Measurements from ENCODE around the gene TSSK3. TPM values are rescaled to one million over a fixed set of nuclear protein-coding genes. Genes with fewer than 3 reads are reported as not detected.

The TSSK3 gene
- total RNA-seq (1 to 10 TPM in 4 of 5 experiments, under 1 TPM in 1; 0.77 to 7.2 (median 2.7) TPM), polyA plus RNA-seq (1 to 10 TPM in 1 of 2 donors, under 1 TPM in 1; 0.50 to 3.2 TPM), total RNA-seq (0.54 reads per million)

- H3K27ac Mint-ChIP-seq = peak within 1 kb of the TSS in 3 of 9 donors; percentile 20 to 50 (median 42)
- CTCF ChIA-PET = interaction anchor here (1.4 kb wide), 1 partner anchor 147 kb away, joined by 4 read pairs; no protein-coding TSS in a partner anchor
- ATAC-seq (peak; percentile 6), DNase-seq (no peak)
- peaks cover 21 to 39% (median 27%) of the 10 kb centered on the region in 7 donors for H3K4me1 Mint-ChIP-seq
- Histone ChIP-seq H3K36me3 (ENCODE audit: control insufficient read depth in 2 of 3, insufficient read depth in 3 of 3, low read length in 3 of 3) (peaks cover 4 to 38% (median 10%) of the 10 kb centered on the region in 3 experiments), H3K27me3 (ENCODE audit: control insufficient read depth in 2 of 2, insufficient read depth in 2 of 2, low read length in 2 of 2) (no peaks in the 10 kb centered on the region), H3K27ac (ENCODE audit: low read depth, low read length) (peak within 1 kb of the TSS; percentile 43), H3K4me3 (ENCODE audit: low read length) (no peak within 1 kb of the TSS), H3K9me3 (ENCODE audit: control insufficient read depth in 2 of 3, low read length in 3 of 3) (no peaks in the 10 kb centered on the region), H3K4me1 (ENCODE audit: control insufficient read depth in 2 of 2, insufficient read depth in 2 of 2, low read length in 2 of 2) (peaks cover 7 to 8% of the 10 kb centered on the region in 2 donors)
- peaks cover 0 to 14% (median 0%) of the 10 kb centered on the region in 5 donors for H3K36me3 Mint-ChIP-seq
- POLR2A ChIA-PET = interaction anchor here (1.8 to 3.2 kb wide), 2 partner anchors 10 to 26 kb away, joined by 11 to 14 read pairs; partner anchors contain the start of gene MARCKSL1
- H3K9me3 Mint-ChIP-seq = no peaks in the 10 kb centered on the region
- intact Hi-C loops (cut with micrococcal nuclease) = loop anchor here in 1 of 2 donors (1.0 kb wide), 1 partner anchor 11 kb away; no protein-coding TSS in a partner anchor
- H3K4me3 Mint-ChIP-seq = peak within 1 kb of the TSS; percentile 2 to 95 (median 63)
- peaks cover 0 to 10% (median 5%) of the 10 kb centered on the region in 5 donors for H3K27me3 Mint-ChIP-seq
Observed at GRCh38 chr1:32362474-32363313, at the start of gene TSSK3, which contains the start of gene FAM229A. TSSK3 (plus strand) TSS chr1:32362539; CDS start chr1:32362702, 163 bp downstream. FAM229A (minus strand) TSS chr1:32362485; CDS start chr1:32362091, 394 bp downstream.

GRCh38 chr1:32316903-32317277 lies 45.4 kb upstream of the TSSK3 start:
- Mint-ChIP-seq H3K9me3 (no peaks in the 10 kb centered on the region), H3K36me3 (peaks cover 8 to 19% (median 10%) of the 10 kb centered on the region in 5 donors), H3K4me1 (peaks cover 18 to 55% (median 39%) of the 10 kb centered on the region in 7 donors), H3K27me3 (no peaks in the 10 kb centered on the region), H3K4me3 (no peak overlapping the region), H3K27ac (peak overlapping the region in 8 of 9 donors; percentile 30 to 81 (median 58))
- ChIA-PET CTCF (interaction anchor here (1.2 kb wide), 1 partner anchor 101 kb away, joined by 5 read pairs; no protein-coding TSS in a partner anchor), POLR2A (interaction anchor here (0.7 to 1.7 kb wide), 4 partner anchors 16 to 89 kb away, joined by 3 to 4 read pairs (median 3); no protein-coding TSS in a partner anchor)
- Histone ChIP-seq H3K27ac (ENCODE audit: low read depth, low read length) (no peak overlapping the region), H3K4me3 (ENCODE audit: low read length) (no peak overlapping the region), H3K27me3 (ENCODE audit: control insufficient read depth in 2 of 2, insufficient read depth in 2 of 2, low read length in 2 of 2) (no peaks in the 10 kb centered on the region), H3K36me3 (ENCODE audit: control insufficient read depth in 2 of 3, insufficient read depth in 3 of 3, low read length in 3 of 3) (peaks cover 0 to 20% (median 5%) of the 10 kb centered on the region in 3 experiments), H3K9me3 (ENCODE audit: control insufficient read depth in 2 of 3, low read length in 3 of 3) (no peaks in the 10 kb centered on the region), H3K4me1 (ENCODE audit: control insufficient read depth in 2 of 2, insufficient read depth in 2 of 2, low read length in 2 of 2) (peaks cover 20 to 24% of the 10 kb centered on the region in 2 donors)
- DNase-seq (no peak), ATAC-seq (no peak)
- intact Hi-C loops (cut with micrococcal nuclease) = no loop called here

- Histone ChIP-seq H3K36me3 (ENCODE audit: control insufficient read depth in 2 of 3, insufficient read depth in 3 of 3, low read length in 3 of 3) (peaks cover 0 to 20% (median 5%) of the 10 kb centered on the region in 3 experiments), H3K4me1 (ENCODE audit: control insufficient read depth in 2 of 2, insufficient read depth in 2 of 2, low read length in 2 of 2) (peaks cover 33% of the 10 kb centered on the region in 2 donors), H3K27ac (ENCODE audit: low read depth, low read length) (peak overlapping the region; percentile 40), H3K27me3 (ENCODE audit: control insufficient read depth in 2 of 2, insufficient read depth in 2 of 2, low read length in 2 of 2) (no peaks in the 10 kb centered on the region), H3K9me3 (ENCODE audit: control insufficient read depth in 2 of 3, low read length in 3 of 3) (no peaks in the 10 kb centered on the region), H3K4me3 (ENCODE audit: low read length) (no peak overlapping the region)
- intact Hi-C loops (cut with micrococcal nuclease) = no loop called here
- POLR2A ChIA-PET = interaction anchor here (1.1 to 1.7 kb wide), 3 partner anchors 17 to 27 kb away, joined by 3 to 4 read pairs (median 3); partner anchors contain the start of gene MARCKSL1
- peaks cover 29 to 63% (median 46%) of the 10 kb centered on the region in 7 donors for H3K4me1 Mint-ChIP-seq
- CTCF ChIA-PET = interaction anchor here (1.2 kb wide), 1 partner anchor 102 kb away, joined by 5 read pairs; no protein-coding TSS in a partner anchor
- no peaks in the 10 kb centered on the region for H3K27me3 Mint-ChIP-seq
- H3K9me3 Mint-ChIP-seq = no peaks in the 10 kb centered on the region
- no peak for DNase-seq
- ATAC-seq = no peak
- peaks cover 8 to 19% (median 10%) of the 10 kb centered on the region in 5 donors for H3K36me3 Mint-ChIP-seq
- H3K27ac Mint-ChIP-seq = peak overlapping the region in 8 of 9 donors; percentile 33 to 88 (median 74)
- H3K4me3 Mint-ChIP-seq = no peak overlapping the region
Observed at GRCh38 chr1:32318127-32318869, 44.0 kb upstream of the TSSK3 start.

GRCh38 chr1:32321712-32322291 lies 40.5 kb upstream of the TSSK3 start:
- Mint-ChIP-seq H3K36me3 (peaks cover 2 to 20% (median 13%) of the 10 kb centered on the region in 5 donors), H3K4me1 (peaks cover 27 to 69% (median 47%) of the 10 kb centered on the region in 7 donors), H3K27ac (peak overlapping the region; percentile 62 to 96 (median 94)), H3K4me3 (peak overlapping the region; percentile 58 to 85 (median 74)), H3K9me3 (no peaks in the 10 kb centered on the region), H3K27me3 (no peaks in the 10 kb centered on the region)
- Histone ChIP-seq H3K9me3 (ENCODE audit: control insufficient read depth in 2 of 3, low read length in 3 of 3) (no peaks in the 10 kb centered on the region), H3K27ac (ENCODE audit: low read depth, low read length) (peak overlapping the region; percentile 58), H3K4me3 (ENCODE audit: low read length) (peak overlapping the region; percentile 33), H3K4me1 (ENCODE audit: control insufficient read depth in 2 of 2, insufficient read depth in 2 of 2, low read length in 2 of 2) (peaks cover 33 to 46% of the 10 kb centered on the region in 2 donors), H3K36me3 (ENCODE audit: control insufficient read depth in 2 of 3, insufficient read depth in 3 of 3, low read length in 3 of 3) (peaks cover 1 to 35% (median 8%) of the 10 kb centered on the region in 3 experiments), H3K27me3 (ENCODE audit: control insufficient read depth in 2 of 2, insufficient read depth in 2 of 2, low read length in 2 of 2) (no peaks in the 10 kb centered on the region)
- ChIA-PET CTCF (interaction anchor here (0.6 to 2.3 kb wide), 14 partner anchors 11 to 106 kb away, joined by 3 to 12 read pairs (median 4); partner anchors contain the start of genes HDAC1 and LCK), POLR2A (interaction anchor here (0.5 to 6.0 kb wide), 34 partner anchors 10 to 308 kb away, joined by 3 to 78 read pairs (median 5); partner anchors contain the start of genes BSDC1, FAM167B, HDAC1 and KHDRBS1)
- ATAC-seq = peak; percentile 90
- DNase-seq = peak in 7 of 9 donors; percentile 37 to 73 (median 57)
- intact Hi-C loops (cut with micrococcal nuclease) = loop anchor here in 1 of 2 donors (1.0 to 2.0 kb wide), 4 partner anchors 13 to 71 kb away; partner anchors contain the start of genes HDAC1 and LCK

GRCh38 chr1:32327204-32327603 lies 35.1 kb upstream of the TSSK3 start:
- peaks cover 8 to 42% (median 33%) of the 10 kb centered on the region in 5 donors for H3K36me3 Mint-ChIP-seq
- ATAC-seq (no peak), DNase-seq (no peak)
- Histone ChIP-seq H3K9me3 (ENCODE audit: control insufficient read depth in 2 of 3, low read length in 3 of 3) (no peaks in the 10 kb centered on the region), H3K27ac (ENCODE audit: low read depth, low read length) (peak overlapping the region; percentile 6), H3K4me1 (ENCODE audit: control insufficient read depth in 2 of 2, insufficient read depth in 2 of 2, low read length in 2 of 2) (peaks cover 10 to 24% of the 10 kb centered on the region in 2 donors), H3K36me3 (ENCODE audit: control insufficient read depth in 2 of 3, insufficient read depth in 3 of 3, low read length in 3 of 3) (peaks cover 27 to 72% (median 35%) of the 10 kb centered on the region in 3 experiments), H3K4me3 (ENCODE audit: low read length) (no peak overlapping the region), H3K27me3 (ENCODE audit: control insufficient read depth in 2 of 2, insufficient read depth in 2 of 2, low read length in 2 of 2) (no peaks in the 10 kb centered on the region)
- ChIA-PET POLR2A (interaction anchor here (1.6 to 1.7 kb wide), 2 partner anchors 10 to 24 kb away, joined by 4 to 7 read pairs; partner anchors contain the start of gene MARCKSL1), CTCF (no interaction called here)
- H3K4me1 Mint-ChIP-seq = peaks cover 19 to 43% (median 35%) of the 10 kb centered on the region in 7 donors
- peak overlapping the region in 3 of 9 donors; percentile 17 to 72 (median 59) for H3K27ac Mint-ChIP-seq
- no peaks in the 10 kb centered on the region for H3K9me3 Mint-ChIP-seq
- intact Hi-C loops (cut with micrococcal nuclease) = no loop called here
- H3K27me3 Mint-ChIP-seq = no peaks in the 10 kb centered on the region
- no peak overlapping the region for H3K4me3 Mint-ChIP-seq

Data from naive thymus-derived CD4-positive, alpha-beta T cell (primary cell).